SU-DHL-6 (cell line): Measurements from ENCODE around the gene WIF1.

Experiments used
- H2AFZ ChIP-seq: fragments of 200-600 bp; sonication (generic); 2 replicates; pipeline ENCODE4 v1.6.1; 2014; ENCODE audit warnings: low read depth, mild to moderate bottlenecking, moderate library complexity, mixed read lengths, antibody characterized with exemption, low read length; ENCODE audit not compliant: severe bottlenecking
- H3F3A ChIP-seq: fragments of 200-600 bp; shearing (Covaris generic); 2 replicates; pipeline ENCODE4 v1.6.0; 2016; ENCODE audit warnings: antibody characterized with exemption, mild to moderate bottlenecking; ENCODE audit not compliant: insufficient read depth
- H3K27ac ChIP-seq: fragments of 200-600 bp; sonication (generic); 2 replicates; pipeline ENCODE4 v1.5.1; 2016; ENCODE audit warnings: low read depth, mild to moderate bottlenecking, low read length, moderate library complexity, mixed read lengths
- H3K27me3 ChIP-seq: fragments of 200-600 bp; sonication (generic), shearing (Covaris generic); 2 replicates; pipeline ENCODE4 v1.6.0; 2014; ENCODE audit warnings: mild to moderate bottlenecking, low read length
- H3K36me3 ChIP-seq: fragments of 200-600 bp; sonication (generic); 2 replicates; pipeline ENCODE4 v1.6.1; 2014; ENCODE audit warnings: mild to moderate bottlenecking, low read length, mixed read lengths
- H3K4me2 ChIP-seq: fragments of 300-600, 200-600 bp; shearing (Covaris generic), sonication (generic); 2 replicates; pipeline ENCODE4 v1.6.0; 2014; ENCODE audit warnings: low read length, low read depth, mild to moderate bottlenecking; ENCODE audit not compliant: poor library complexity, severe bottlenecking
- H3K4me3 ChIP-seq: fragments of 200-600 bp; sonication (generic); 2 replicates; pipeline ENCODE4 v1.5.1; 2014; ENCODE audit warnings: antibody characterized with exemption, low read length, mild to moderate bottlenecking, mixed read lengths; ENCODE audit not compliant: insufficient read depth, poor library complexity, severe bottlenecking
- H3K79me2 ChIP-seq: fragments of 200-600 bp; sonication (generic); 2 replicates; pipeline ENCODE4 v1.6.1; 2014; ENCODE audit warnings: mild to moderate bottlenecking, low read length, moderate library complexity; ENCODE audit not compliant: insufficient read depth
- H3K9ac ChIP-seq: fragments of 200-600 bp; sonication (generic); 2 replicates; pipeline ENCODE4 v1.7.0; 2014; ENCODE audit warnings: mild to moderate bottlenecking, low read length
- H3K9me2 ChIP-seq: fragments of 200-600 bp; sonication (generic); replicated peaks from 2 replicates; pipeline ENCODE4 v1.6.1; 2014; ENCODE audit warnings: low read length; ENCODE audit not compliant: insufficient read depth
- H3K9me3 ChIP-seq: fragments of 200-600 bp; sonication (generic); 2 replicates; pipeline ENCODE4 v1.6.1; 2014; ENCODE audit warnings: low read length, mixed read lengths; ENCODE audit not compliant: insufficient read depth
- H4K20me1 ChIP-seq: fragments of 200-600 bp; sonication (generic); 2 replicates; pipeline ENCODE4 v1.6.1; 2014; ENCODE audit warnings: low read depth, mild to moderate bottlenecking, antibody characterized with exemption, low read length, moderate library complexity, mixed read lengths
- CTCF ChIP-seq: fragments of 200-600 bp; sonication (generic); IDR thresholded peaks from one replicate; pipeline ENCODE4 v1.5.1; 2017; ENCODE audit warnings: antibody characterized with exemption, mild to moderate bottlenecking, low read length, moderate library complexity; ENCODE audit not compliant: insufficient read depth, poor library complexity, severe bottlenecking
- EZH2phosphoT487 ChIP-seq: fragments of 200-600 bp; sonication (generic), shearing (Covaris generic); conservative IDR thresholded peaks from 2 replicates; pipeline ENCODE4 v1.6.1; 2018; ENCODE audit warnings: mild to moderate bottlenecking, antibody characterized with exemption, low read length, moderate library complexity, mixed read lengths

Gene WIF1

GRCh38 chr12:65094722-65095121 is 26.4 kb downstream of the WIF1 start:
- Histone ChIP-seq H3K27ac (no peak overlapping the region), H3K4me3 (no peak overlapping the region), H3K27me3 (no peaks in the 10 kb centered on the region), H3K9me2 (no peaks in the 10 kb centered on the region), H3K9ac (no peak overlapping the region), H2AFZ (no peak overlapping the region), H3K4me2 (no peak overlapping the region), H4K20me1 (no peaks in the 10 kb centered on the region), H3K79me2 (no peaks in the 10 kb centered on the region), H3K36me3 (no peaks in the 10 kb centered on the region), H3F3A (no peaks in the 10 kb centered on the region), H3K9me3 (no peaks in the 10 kb centered on the region)
- TF ChIP-seq CTCF = no peak

- H3F3A ChIP-seq = no peaks in the 10 kb centered on the region
- no peaks in the 10 kb centered on the region for H3K27me3 ChIP-seq
Observed at GRCh38 chr12:65093606-65094005, 27.5 kb downstream of the WIF1 start.

GRCh38 chr12:65090461-65090860 is 30.6 kb downstream of the WIF1 start:
- Histone ChIP-seq H3K9ac (no peak overlapping the region), H3K4me3 (no peak overlapping the region), H3K4me2 (no peak overlapping the region), H3K27ac (no peak overlapping the region), H3K36me3 (no peaks in the 10 kb centered on the region), H3K9me2 (no peaks in the 10 kb centered on the region), H2AFZ (no peak overlapping the region), H3F3A (no peaks in the 10 kb centered on the region), H3K9me3 (no peaks in the 10 kb centered on the region), H3K79me2 (no peaks in the 10 kb centered on the region), H3K27me3 (no peaks in the 10 kb centered on the region), H4K20me1 (no peaks in the 10 kb centered on the region)
- TF ChIP-seq CTCF = no peak
- TF ChIP-seq EZH2phosphoT487 = no peak

More at GRCh38 chr12:65093606-65094005, 27.5 kb downstream of the WIF1 start:
- no peak for TF ChIP-seq CTCF
- no peak for TF ChIP-seq EZH2phosphoT487
- Histone ChIP-seq H3K79me2 (no peaks in the 10 kb centered on the region), H3K4me3 (no peak overlapping the region), H2AFZ (no peak overlapping the region), H3K36me3 (no peaks in the 10 kb centered on the region), H3K9me2 (no peaks in the 10 kb centered on the region), H3K9ac (no peak overlapping the region), H3K9me3 (no peaks in the 10 kb centered on the region), H3K27ac (no peak overlapping the region), H4K20me1 (no peaks in the 10 kb centered on the region), H3K4me2 (no peak overlapping the region)
